Measurements from ENCODE around the gene MAEA.

The MAEA gene

DNA sequence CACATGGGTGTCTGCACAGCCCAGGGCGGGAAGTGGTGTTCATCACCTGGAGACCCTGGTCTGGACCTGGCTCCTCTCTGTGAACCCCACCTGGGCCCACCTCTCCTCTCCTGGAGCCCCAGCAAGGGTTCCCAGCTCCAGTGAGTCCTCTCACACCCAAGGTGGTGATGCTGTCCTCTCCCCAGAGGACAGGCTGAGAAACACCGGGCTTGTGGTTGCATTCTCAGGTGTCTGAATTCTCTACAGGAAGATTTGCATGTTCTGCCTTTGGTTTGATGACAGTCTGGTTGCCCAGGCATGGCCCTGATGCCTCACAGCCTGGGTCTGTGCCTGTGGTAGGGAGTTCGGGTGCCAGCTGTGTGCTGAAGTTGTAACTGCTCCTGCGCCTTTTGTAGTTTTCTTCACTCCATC, 3.8 kb downstream of the MAEA start:
- no peak overlapping the region for H3K4me3 ChIP-seq (ENCODE audit: low read depth, low read length)
- TF ChIP-seq, protein P1, sequence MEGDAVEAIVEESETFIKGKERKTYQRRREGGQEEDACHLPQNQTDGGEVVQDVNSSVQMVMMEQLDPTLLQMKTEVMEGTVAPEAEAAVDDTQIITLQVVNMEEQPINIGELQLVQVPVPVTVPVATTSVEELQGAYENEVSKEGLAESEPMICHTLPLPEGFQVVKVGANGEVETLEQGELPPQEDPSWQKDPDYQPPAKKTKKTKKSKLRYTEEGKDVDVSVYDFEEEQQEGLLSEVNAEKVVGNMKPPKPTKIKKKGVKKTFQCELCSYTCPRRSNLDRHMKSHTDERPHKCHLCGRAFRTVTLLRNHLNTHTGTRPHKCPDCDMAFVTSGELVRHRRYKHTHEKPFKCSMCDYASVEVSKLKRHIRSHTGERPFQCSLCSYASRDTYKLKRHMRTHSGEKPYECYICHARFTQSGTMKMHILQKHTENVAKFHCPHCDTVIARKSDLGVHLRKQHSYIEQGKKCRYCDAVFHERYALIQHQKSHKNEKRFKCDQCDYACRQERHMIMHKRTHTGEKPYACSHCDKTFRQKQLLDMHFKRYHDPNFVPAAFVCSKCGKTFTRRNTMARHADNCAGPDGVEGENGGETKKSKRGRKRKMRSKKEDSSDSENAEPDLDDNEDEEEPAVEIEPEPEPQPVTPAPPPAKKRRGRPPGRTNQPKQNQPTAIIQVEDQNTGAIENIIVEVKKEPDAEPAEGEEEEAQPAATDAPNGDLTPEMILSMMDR (IDR thresholded peaks at IDR 0.05; ENCODE audit: borderline replicate concordance, insufficient read depth, low read depth, low read length): no peak

GRCh38 chr4:1293991-1294390, 4.3 kb downstream of the MAEA start:
- TF ChIP-seq, protein P1 (IDR thresholded peaks at IDR 0.05; ENCODE audit: borderline replicate concordance, insufficient read depth, low read depth, low read length): no peak
- no peak overlapping the region for H3K4me3 ChIP-seq (ENCODE audit: low read depth, low read length)

DNA sequence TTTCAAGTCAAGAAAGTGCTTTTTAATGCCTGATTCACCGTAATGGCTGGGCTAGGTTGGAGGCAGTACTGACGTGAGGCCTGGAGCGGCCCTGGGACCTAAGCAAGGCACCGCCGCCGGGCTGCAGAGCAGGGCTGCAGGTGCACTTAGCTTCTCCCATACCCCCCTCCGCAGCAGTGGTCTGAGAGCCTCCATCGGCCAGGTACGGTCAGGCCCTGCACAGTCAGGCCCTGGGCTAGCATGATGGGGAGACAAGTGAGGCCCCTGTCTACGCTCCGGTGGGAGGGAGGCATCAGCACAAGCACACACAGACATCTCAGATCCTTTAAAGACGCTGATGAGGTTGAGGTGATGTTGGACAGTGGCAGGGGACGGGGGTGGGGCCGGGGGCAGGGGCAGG, 4.7 kb downstream of the MAEA start:
- TF ChIP-seq, protein P1 (IDR thresholded peaks at IDR 0.05; ENCODE audit: borderline replicate concordance, insufficient read depth, low read depth, low read length): no peak
- H3K4me3 ChIP-seq (ENCODE audit: low read depth, low read length): no peak overlapping the region

DNA sequence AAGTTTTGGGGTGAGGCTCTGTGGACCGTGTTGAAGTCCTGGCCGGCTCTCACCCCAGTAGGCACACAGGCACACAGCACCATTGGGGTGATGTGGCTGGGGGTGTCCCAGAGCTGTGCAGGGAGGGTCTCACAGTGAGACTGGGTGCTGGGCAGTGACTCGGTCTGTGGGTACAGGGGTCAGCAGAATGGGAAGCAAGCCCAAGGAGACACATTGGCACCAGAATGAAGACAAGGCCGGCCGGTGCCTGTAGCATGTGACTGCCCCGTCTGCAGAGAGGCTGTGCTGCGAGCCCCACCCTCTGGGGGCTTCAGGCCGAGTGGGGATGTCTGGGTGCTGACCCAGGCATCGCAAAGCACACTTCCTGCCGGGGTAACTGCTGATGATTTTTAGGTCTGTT, 5.2 kb downstream of the MAEA start:
- TF ChIP-seq, protein P1 (IDR thresholded peaks at IDR 0.05; ENCODE audit: borderline replicate concordance, insufficient read depth, low read depth, low read length): no peak
- H3K4me3 ChIP-seq (ENCODE audit: low read depth, low read length): no peak overlapping the region

DNA sequence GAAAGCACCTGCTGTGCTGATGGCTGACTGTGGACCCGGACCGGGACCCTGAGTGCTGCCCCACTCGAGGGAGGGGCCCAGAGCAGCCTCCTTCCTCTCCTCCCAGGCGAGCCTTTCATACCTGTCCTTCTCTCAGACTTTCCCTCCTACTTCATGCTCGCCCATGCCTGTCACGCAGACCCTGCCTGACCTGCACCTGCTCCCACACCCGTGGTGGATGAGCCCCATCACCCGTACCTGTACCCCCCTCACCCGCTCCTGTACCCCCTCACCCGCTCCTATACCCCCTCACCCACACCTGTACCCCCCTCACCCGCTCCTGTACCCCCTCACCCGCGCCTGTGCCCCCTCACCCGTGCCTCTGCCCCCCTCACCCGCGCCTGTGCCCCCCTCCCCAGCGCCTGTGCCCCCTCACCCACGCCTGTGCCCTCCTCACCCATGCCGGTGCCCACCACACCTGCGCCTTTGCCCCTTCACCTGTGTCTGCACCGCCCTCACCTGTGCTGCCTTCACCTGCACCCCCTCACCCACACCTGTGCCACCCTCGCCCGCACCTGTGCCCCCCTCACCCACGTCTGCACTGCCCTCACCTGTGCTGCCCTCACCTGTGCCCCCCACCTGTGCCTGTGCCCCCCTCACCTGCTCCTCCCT, 5.8 kb downstream of the MAEA start:
- TF ChIP-seq, protein P1 (IDR thresholded peaks at IDR 0.05; ENCODE audit: borderline replicate concordance, insufficient read depth, low read depth, low read length): no peak
- H3K4me3 ChIP-seq (ENCODE audit: low read depth, low read length): no peak overlapping the region

- TF ChIP-seq, protein P1 (IDR thresholded peaks at IDR 0.05; ENCODE audit: borderline replicate concordance, insufficient read depth, low read depth, low read length): no peak
- no peak overlapping the region for H3K4me3 ChIP-seq (ENCODE audit: low read depth, low read length)
These were observed 6.8 kb downstream of the MAEA start for GRCh38 chr4:1296324-1297022.

DNA sequence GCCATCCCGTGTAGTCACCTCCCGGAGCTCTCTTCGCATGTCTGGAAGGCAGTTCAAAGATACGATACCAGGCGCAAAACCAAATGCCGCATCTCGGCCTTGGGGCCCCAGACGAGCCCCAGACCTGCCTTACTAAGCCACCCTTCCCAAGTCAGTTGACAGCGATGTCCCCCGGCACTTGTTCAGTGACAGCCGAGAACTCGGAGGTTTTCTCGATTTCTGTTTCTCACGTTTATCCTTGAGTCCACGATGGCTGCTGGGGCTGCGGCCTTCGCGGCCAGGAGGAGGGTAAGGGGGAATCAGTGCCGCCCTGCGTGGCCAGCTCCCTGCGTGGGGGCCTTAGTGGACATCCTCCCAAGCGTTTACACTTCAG, 7.3 kb downstream of the MAEA start:
- H3K4me3 ChIP-seq (ENCODE audit: low read depth, low read length): no peak overlapping the region
- TF ChIP-seq, protein P1 (IDR thresholded peaks at IDR 0.05; ENCODE audit: borderline replicate concordance, insufficient read depth, low read depth, low read length): no peak
